NK-92 (cell line): Measurements from ENCODE around the gene WFDC12.
"Not testable (repeated sequence)": the region's sequence is repeated elsewhere in the genome, so short reads cannot be mapped to it uniquely, and the experiment has no call there.

Experiments used
- DNase-seq: peaks from one replicate; lab custom pipeline; 2025; ENCODE audit not compliant: unreplicated experiment; lab: John Stamatoyannopoulos, UW

WFDC12 gene, protein sequence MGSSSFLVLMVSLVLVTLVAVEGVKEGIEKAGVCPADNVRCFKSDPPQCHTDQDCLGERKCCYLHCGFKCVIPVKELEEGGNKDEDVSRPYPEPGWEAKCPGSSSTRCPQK

DNA sequence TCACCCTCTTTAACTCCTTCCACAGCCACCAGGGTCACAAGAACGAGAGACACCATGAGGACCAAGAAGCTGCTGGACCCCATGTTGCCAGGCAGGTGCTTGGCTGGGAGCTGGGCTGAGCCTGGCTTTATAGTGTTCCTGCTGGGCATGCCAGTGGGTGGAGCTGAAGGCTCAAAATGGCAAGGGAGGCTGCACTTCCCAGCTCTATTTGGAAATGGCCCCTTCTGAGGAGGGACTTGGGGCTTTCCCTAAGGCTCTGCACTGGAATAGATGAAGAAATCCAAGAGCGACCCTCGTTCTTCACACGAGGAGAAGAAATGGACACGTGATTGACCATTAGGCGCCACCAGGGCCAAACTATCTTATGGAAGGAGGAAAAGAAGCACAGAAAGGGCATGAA is at the start of gene WFDC12:
WFDC12 (minus strand) TSS at position 101 of the 400 bp plus-strand sequence; CDS start at position 83, 18 bp downstream.
- no peak for DNase-seq

DNA sequence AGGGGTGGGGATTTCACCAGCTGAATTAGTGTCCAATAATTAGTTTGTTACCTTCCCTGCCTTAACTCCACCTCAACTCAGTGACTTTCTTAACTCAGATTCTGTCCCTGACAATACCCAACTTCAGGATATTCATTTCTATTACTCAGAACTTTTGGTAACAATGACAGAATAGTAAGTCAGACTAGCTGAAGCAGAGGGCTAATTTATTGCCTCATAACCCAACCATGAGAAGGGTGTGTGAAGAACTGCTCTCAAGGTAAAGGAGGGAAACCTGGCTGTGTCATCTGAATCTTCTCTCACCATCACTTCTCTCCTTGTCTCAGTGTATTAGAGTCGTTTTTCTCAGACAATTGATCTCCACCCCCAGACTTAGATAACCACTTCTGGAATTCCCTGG is 49.3 kb upstream of the WFDC12 start:
- no peak for DNase-seq

DNA sequence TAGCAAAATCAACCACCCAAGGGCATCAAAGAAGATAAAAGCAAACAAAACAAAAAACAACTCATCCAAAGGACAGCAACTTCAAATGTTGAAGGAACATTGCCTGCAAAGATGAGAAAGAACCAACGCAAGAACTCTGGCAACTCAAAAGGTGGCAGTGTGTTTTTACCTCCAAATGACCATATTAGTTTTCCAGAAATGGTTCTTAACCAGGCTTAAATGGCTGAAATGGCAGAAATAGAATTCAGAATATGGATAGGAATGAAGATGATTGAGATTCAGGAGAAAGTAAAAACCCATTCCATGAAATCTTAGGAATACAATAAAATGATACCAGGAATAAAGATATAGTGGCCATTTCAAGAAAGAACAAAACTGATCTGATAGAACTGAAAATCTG is 40.6 kb upstream of the WFDC12 start:
- DNase-seq: no peak

DNA sequence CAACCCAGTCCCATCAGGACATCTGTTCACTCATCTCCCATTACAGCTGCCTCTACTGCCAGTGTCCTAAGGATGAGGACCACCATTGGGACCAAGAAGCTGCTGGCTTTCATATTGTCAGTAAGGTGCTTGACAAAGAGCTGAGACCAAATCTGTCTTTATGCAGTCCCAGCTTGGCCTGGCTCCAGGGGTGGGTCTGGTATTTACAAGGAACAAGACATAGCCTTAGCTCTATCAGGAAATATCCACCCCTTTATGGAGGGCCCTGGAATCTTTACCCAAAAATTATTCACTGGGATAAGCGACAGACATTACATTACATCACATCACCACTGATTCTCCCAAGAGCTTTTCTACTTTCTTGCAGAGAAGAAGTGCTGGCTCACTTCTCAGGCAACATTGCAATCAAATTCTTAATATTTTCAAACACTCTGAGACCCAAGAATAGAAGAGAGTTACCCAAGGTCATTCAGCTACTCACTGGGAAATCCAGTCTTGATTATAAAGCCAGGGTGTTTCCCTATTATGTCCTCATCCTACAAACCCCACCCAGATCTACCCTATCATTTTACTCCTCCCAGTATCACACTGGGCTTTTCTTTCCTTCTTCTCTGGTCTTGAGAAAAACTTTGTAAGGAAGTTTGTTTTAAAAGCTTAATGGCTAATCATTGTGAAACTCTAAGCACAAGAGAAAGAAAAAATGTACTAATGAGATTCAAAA is 39.0 kb upstream of the WFDC12 start:
- DNase-seq: no peak

DNA sequence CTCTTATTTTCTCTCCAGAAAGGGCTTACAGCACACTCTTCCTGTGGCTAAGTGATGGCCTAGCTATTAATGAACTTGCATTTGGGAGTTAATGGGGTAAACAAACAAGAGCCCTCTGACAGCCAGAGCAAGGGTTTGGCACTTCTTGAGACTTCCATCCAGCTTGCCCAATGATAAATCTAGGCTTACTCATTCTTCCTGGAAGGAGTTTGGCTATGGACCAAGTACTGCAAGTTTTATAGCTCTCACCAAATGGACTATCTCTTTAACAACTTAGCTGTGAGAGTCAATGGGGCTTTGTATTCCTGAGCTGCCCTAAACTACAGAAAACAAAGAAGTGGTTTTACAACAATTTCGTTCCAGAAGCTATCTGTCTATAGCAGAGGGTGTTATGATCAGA is 33.7 kb upstream of the WFDC12 start:
- DNase-seq: no peak

DNA sequence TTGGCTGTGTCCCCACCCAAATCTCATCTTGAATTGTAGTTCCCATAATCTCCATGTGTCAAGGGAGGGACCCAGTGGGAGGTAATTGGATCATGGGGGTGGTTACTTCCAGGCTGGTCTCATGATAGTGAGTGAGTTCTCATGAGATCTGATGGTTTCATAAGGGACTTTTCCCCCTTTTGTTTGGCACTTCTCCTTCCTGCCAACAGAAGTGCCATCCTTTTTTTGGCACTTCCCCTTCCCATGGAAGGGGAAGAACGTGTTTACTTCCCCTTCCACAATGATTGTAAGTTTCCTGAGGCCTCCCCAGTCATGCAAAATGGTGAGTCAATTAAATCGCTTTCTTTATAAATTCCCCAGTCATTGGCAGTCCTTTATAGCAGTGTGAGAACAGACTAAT is 32.4 kb upstream of the WFDC12 start:
- no peak for DNase-seq

DNA sequence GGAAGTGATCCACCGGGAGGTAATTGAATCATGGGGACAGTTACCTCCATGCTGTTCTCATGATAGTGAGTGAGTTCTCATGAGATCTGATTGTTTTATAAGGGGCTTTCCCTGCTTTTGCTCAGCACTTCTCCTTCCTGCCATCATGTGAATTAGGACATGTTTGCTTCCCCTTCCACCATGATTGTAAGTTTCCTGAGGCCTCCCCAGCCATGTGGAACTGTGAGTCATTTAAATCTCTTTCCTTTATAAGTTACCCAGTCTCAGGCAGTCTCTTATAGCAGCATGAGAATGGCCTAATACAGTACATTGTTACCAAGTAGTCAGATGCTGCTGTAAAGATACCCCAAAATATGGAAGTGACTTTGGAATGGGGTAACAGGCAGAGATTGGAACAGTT is 30.5 kb upstream of the WFDC12 start:
- not testable (repeated sequence) for DNase-seq

DNA sequence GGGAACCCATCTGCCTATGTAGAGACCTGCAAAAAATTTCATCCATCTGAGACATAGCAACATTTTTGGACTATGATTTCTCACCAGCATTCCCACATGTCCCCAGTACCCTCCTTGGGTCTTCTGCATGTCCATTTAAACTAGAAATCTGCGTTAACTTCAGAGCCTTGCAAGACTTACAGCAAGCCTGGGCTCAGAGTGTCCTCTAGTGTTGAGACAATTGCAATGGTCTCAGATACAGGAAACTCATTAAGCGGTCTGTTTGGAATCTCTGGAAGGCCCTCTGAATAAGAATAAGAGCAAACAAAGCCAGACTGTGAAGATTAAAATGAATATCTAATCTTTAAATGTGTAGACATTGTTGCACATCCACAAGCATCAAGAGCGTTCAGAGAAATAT is 29.9 kb upstream of the WFDC12 start:
- DNase-seq: no peak

DNA sequence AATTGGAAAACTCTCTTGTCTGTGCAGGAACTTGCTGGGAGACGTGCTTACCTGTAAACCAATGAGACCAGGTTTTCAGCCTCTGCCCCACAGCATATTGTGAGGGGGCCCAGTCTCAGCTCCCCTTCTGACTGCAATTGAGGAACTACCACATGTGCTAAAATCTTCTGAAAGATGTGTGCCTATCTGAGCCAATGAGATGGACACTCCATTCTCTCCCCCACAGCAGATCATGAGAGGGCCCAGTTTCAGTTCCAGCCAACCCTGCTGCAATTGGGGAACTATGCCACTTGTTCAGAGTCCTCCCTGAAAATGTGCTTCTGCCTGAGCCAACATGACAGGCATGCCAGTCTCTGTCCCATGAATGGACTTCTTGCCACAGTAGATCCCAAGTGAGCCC is 29.5 kb upstream of the WFDC12 start:
- DNase-seq: no peak

DNA sequence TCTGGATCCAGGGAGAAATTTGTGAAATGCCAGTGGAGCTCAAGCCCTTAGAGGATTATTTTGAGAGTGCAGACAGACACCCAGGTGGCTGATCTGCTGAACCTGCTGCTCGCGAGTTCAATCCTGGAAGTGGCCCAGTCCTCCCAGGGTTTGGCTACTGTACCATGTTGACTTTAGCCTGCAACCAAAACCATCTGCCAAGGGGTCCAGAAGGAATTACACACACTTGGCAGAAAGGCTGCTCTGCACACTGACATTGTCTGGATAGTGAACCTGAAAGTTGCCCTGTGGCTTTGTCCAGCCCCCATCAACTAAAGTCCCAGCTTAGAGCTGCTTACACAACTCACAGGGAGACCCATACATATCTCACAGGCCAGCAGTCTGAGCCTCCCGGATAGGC is 28.9 kb upstream of the WFDC12 start:
- DNase-seq: no peak

DNA sequence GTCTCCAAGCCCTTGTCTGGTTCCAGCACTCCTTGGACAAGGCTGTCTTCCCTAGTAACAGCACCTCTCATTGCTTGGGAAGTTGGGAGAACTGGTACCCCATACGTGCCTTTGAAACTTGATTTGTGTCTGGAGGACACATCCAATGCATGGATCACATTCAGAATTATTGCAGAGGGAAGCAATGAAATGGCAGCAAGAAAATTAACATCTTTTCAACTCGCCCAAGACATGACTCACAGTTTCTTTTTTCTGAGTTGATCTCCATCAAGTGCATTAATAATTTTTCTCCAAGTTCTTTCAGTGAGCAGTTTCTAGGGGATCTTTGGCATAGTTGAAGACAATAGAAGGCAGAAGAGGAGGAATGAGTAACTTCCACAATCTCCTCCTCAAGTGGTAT is 28.1 kb upstream of the WFDC12 start:
- no peak for DNase-seq

DNA sequence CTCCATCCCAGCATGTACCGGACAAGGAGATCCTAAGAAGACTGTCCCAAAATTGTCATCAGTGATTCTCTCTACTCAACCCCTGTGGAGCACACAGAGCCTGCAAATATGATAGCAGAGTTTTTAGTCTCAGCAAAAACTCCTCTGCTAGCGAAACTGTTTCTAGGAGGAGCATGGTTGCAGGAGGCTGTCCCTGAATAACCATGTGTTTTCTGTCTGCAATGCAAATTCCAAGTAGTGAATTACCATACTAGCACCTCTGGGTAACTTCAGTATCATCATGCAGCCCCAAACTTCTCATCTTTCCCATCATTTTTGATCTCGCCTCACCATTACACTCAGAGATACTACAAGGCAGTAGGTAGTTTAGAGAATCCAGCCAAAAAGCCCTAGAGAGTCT is 24.8 kb upstream of the WFDC12 start:
- DNase-seq: no peak

DNA sequence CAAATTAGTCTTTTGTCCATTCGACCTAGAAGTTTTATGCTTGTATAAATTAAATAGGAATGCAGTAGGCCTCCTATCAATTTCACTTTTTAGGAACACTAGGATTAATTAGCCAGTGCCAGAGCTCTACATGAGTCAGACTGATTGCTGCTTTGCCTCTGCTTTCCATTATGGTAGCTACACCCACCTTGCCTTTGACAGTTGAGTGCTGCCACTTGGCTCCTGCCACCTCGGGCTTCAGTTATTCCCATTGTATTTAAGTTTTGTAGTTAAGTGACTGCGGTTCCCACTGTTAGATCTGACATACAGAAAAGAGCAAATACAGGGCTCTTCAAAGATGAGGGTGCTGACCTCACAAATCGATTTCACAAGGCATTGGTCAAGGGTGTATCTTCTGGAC is 16.6 kb upstream of the WFDC12 start:
- no peak for DNase-seq

DNA sequence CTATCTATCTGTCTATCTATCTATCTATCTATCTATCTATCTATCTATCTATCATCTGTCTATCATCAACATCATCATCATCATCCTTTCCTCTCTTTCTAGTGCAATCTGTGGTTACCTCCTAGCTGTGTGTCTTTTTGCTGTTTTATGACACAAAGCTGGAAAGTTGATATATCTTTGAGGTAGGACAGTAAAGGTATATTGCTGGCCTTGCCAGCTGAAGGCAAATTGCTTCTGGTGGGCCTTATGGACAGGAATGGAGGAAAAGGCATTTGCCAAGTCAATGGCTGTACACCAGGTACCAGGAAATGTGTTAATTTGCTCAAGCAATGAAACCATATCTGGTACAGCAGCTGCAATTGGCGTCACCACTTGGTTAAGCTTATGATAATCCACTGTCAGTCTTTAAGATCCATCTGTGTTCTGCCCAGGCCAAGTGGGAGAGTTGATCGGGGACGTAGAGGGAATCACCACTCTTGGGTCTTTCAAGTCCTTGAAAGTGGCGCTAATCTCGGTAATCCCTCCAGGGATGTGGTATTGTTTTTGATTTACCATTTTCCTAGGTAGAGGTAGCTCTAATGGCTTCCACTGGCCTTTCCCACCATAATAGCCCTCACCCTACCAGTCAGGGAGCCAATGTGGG is 15.6 kb upstream of the WFDC12 start:
- not testable (repeated sequence) for DNase-seq

DNA sequence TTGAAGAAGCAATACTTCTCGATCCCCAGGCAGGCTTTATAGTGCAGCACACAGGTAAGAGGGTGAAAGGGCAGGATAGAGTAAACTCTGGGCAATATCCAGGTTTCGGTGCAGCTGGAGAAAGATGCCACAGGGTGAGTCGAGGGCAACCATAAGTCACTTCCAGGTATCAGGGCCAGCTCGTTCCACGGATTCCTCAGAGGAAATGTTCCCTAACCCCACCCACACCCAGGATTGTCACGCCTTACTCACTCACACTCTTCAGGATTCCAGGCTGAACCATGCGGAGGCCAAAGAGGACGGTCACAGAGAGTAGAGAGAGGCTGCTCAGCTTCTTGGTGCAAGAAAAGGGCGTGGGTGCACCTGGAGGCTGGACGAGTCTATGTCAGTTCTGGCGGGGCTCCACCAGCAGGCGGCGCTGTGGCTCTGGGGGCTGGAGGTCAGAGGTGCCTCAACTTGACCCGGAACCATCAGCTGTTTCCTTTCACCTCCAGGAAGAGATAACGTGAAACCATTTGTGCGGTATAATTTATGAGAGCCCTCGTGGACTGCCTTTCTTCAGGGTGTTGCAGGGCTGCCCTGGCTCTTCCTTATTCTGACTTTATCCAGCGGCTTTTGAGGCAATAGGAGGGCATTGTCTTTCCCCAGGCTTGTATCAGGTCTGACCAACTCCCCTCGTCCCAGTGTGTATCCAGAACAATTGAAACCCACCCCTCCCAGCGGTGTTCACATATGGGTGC is 14.5 kb upstream of the WFDC12 start:
- no peak for DNase-seq

DNA sequence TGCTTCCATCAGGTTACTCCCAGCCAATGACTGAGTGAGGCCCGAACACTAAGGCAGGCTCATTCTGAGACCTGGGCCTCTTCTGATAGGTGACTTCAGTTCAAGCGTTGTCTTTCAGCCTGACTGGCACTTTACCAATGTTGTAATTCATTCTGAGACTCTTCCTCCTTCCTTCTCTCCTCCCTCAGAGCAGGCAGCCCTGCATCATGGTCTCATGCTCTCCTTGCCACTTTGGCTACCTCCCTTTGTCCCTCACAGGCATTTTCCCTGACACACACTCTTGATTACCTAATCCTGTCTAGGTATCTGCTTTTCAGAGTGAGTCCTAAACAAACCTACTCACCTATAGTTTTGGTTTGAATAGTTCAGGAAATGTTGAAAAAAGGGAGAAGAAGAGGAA is 12.6 kb upstream of the WFDC12 start:
- DNase-seq: no peak

DNA sequence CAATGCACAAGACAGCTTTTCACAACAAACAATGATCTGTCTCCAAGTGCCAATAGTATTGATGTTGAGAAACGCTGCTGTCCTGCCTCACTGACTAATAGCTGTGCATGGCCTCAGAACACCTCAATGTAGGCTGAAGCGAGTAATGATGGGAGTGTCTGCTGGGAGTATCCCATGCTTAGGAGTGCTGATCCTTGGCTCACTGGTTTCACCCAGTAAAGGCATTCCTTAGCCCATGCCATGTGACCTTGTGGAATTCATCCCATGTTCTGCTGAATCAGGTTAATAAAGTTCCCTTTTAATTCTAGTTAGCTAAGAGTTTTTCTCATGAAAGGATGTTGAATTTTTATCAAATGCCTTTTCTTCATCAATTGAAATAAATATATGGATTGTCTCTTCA is 3.8 kb upstream of the WFDC12 start:
- DNase-seq: no peak

DNA sequence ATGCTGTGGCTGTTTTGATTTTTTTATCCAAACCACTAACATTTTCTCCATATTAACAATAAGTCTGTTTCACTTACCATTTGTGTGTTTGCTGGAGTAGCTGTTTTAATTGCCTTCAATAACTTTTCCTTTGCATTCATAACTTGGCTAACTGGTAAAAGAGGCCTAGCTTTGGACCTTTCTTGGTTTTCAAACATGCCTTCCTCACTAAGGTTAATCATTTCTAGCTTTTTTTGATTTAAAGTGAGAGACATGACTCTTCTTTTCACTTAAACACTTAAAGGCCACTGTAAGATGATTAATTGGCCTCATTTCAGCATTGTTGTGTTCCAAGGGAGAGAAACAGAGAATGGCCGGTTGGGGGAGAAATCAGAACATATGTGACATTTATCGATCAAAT is 2.9 kb downstream of the WFDC12 start:
- DNase-seq: no peak

DNA sequence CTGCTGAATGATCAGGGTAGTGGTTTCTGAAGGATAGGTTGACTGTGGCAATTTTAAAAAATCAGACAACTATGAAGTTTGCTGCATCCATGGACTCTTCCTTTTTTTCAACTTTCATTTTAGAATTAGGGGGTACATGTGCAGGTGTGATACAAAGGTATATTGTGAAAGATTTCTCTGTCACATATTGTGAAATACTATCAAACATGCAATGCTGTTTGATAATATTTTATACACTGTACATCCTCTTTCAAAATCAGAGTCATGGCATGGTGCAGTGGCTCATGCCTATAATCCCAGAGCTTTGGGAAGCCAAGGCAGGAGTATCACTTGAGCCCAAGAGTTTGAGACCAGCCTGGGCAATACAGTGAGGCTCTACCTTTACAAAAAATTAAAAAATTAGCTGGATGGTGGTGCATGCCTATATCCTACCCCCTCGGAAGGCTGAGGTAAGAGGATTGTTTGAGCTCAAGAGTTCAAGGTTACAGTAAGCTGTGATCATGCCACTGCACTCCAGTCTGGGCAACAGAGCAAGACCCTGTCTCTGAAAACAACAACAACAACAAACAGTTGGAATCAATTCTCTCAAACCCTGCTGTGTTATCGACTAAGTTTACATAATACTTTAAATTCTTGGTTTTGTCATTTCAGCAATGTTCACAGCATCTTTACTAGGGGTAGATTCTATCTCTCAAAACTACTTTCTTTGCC is 4.6 kb downstream of the WFDC12 start:
- DNase-seq: no peak

DNA sequence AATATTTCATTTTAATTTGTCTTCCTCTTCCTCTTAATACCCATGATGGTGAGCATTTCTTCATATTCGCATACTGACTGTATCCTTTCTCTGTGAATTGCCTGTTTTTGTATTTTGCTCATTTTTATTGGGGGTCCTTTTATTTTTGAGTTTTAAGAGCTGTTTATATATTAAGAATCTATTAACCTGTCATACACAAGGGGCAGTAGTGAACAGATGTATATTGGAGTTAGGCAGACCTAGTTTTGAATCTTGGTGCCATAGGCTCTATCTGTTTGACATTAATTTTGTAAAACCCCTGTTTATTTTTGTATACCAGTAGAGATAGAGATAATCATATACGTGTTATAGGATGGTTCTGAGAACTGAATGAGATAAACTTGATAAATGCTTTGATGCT is 6.2 kb downstream of the WFDC12 start:
- no peak for DNase-seq

DNA sequence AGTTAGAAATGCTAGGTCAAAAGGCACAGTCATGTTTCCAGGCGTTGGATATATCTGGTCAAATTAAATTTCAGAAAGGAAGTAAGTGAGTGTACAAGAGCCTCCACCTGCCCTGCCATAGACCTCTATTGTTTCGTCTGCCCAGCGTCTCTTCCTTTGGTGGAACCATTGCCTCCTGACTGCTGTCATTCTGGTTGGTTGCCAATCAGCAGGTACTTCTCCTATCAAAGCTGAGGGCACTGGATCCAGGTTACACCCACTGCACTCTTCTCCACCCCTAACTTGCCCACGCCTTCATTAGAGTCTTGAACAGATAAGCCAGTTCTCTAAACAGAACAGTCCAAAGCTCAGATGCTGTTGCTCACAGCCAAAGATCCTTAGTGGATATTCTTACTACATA is 6.7 kb downstream of the WFDC12 start:
- no peak for DNase-seq
